A549 (cell line): Measurements from ENCODE around the gene OR7G3. TPM values are rescaled to one million over a fixed set of nuclear protein-coding genes. Genes with fewer than 3 reads are reported as not detected.

Source experiments
- polyA plus RNA-seq, 4 experiments: library from polyadenylated mRNA; depleted of rRNA in 3 of 4; stranded (reverse); fragments of >200 nt; fragmentation: RNase III in 1 of 4; extraction: RNeasy Plus Mini Kit Qiagen cat#74134 plus additional on column Dnase treatment in 1 of 4; gene quantifications; 2 replicates in 3 of 4; 3 replicates in 1 of 4; pipeline ENCODE4 v1.2.3, GENCODE V29; 2011 to 2017
- small RNA-seq, 6 experiments: library from RNA; depleted of rRNA; stranded (forward); fragments of <200 nt; gene quantifications; one replicate each; pipeline ENCODE3, GENCODE V24; 2012

Gene OR7G3
- polyA plus RNA-seq, 2 of the 4 experiments (the other 2 are of a cell fraction) = not detected

Small RNAs within 50 kb of the gene (small RNA-seq; reads per million reads assigned to genes)
- 0 reads per million in 6 experiments for gene OR1M4P

Other genes with a start within 250 kb of the OR7G3 start
- gene MUC16, start 116.5 kb downstream of the OR7G3 start, polyA plus RNA-seq (2011; rRNA removed) = 0.23 and 0.67 TPM in 2 replicates
- 0.01 to 0.03 TPM in 2 of 3 replicates, not detected in the other for gene MUC16, start 116.5 kb downstream of the OR7G3 start, polyA plus RNA-seq (2017; fragmentation: RNase III; extraction: RNeasy Plus Mini Kit Qiagen cat#74134 plus additional on column Dnase treatment)
- gene OR1M1, start 39.9 kb downstream of the OR7G3 start, polyA plus RNA-seq (2011; rRNA removed) = not detected in 2 replicates
- gene OR1M1, start 39.9 kb downstream of the OR7G3 start, polyA plus RNA-seq (2017; fragmentation: RNase III; extraction: RNeasy Plus Mini Kit Qiagen cat#74134 plus additional on column Dnase treatment) = not detected in 3 replicates
- not detected in 2 replicates for gene OR7G2, start 19.5 kb downstream of the OR7G3 start, polyA plus RNA-seq (2011; rRNA removed)
- gene OR7G2, start 19.5 kb downstream of the OR7G3 start, polyA plus RNA-seq (2017; fragmentation: RNase III; extraction: RNeasy Plus Mini Kit Qiagen cat#74134 plus additional on column Dnase treatment) = not detected in 3 replicates
- gene OR7G1, start 11.2 kb downstream of the OR7G3 start, polyA plus RNA-seq (2011; rRNA removed) = not detected in 2 replicates
- not detected in 3 replicates for gene OR7G1, start 11.2 kb downstream of the OR7G3 start, polyA plus RNA-seq (2017; fragmentation: RNase III; extraction: RNeasy Plus Mini Kit Qiagen cat#74134 plus additional on column Dnase treatment)
- 21.8 and 23.1 TPM in 2 replicates for gene ZNF317, start 13.4 kb upstream of the OR7G3 start, polyA plus RNA-seq (2011; rRNA removed)
- gene ZNF317, start 13.4 kb upstream of the OR7G3 start, polyA plus RNA-seq (2017; fragmentation: RNase III; extraction: RNeasy Plus Mini Kit Qiagen cat#74134 plus additional on column Dnase treatment) = 14.7 to 16.3 TPM (median 15.1 TPM) in 3 replicates
- 0.03 TPM in 1 of 2 replicates, not detected in the other for gene OR7D2, start 52.0 kb upstream of the OR7G3 start, polyA plus RNA-seq (2011; rRNA removed)
- gene OR7D2, start 52.0 kb upstream of the OR7G3 start, polyA plus RNA-seq (2017; fragmentation: RNase III; extraction: RNeasy Plus Mini Kit Qiagen cat#74134 plus additional on column Dnase treatment) = not detected in 3 replicates
- not detected in 2 replicates for gene OR7D4, start 92.6 kb upstream of the OR7G3 start, polyA plus RNA-seq (2011; rRNA removed)
- gene OR7D4, start 92.6 kb upstream of the OR7G3 start, polyA plus RNA-seq (2017; fragmentation: RNase III; extraction: RNeasy Plus Mini Kit Qiagen cat#74134 plus additional on column Dnase treatment) = not detected in 3 replicates
- not detected in 2 replicates for gene OR7E24, start 124.0 kb upstream of the OR7G3 start, polyA plus RNA-seq (2011; rRNA removed)
- not detected in 3 replicates for gene OR7E24, start 124.0 kb upstream of the OR7G3 start, polyA plus RNA-seq (2017; fragmentation: RNase III; extraction: RNeasy Plus Mini Kit Qiagen cat#74134 plus additional on column Dnase treatment)
- gene ZNF699, start 182.9 kb upstream of the OR7G3 start, polyA plus RNA-seq (2011; rRNA removed) = 1.6 and 2.5 TPM in 2 replicates
- gene ZNF699, start 182.9 kb upstream of the OR7G3 start, polyA plus RNA-seq (2017; fragmentation: RNase III; extraction: RNeasy Plus Mini Kit Qiagen cat#74134 plus additional on column Dnase treatment) = 1.1 to 1.6 TPM (median 1.1 TPM) in 3 replicates
- gene ZNF559, start 197.2 kb upstream of the OR7G3 start, polyA plus RNA-seq (2011; rRNA removed) = 14.6 and 16.2 TPM in 2 replicates
- 4.6 to 5.2 TPM (median 5.0 TPM) in 3 replicates for gene ZNF559, start 197.2 kb upstream of the OR7G3 start, polyA plus RNA-seq (2017; fragmentation: RNase III; extraction: RNeasy Plus Mini Kit Qiagen cat#74134 plus additional on column Dnase treatment)
- 2.6 and 2.7 TPM in 2 replicates for gene ZNF177, start 236.1 kb upstream of the OR7G3 start, polyA plus RNA-seq (2011; rRNA removed)
- 0.46 to 0.72 TPM (median 0.49 TPM) in 3 replicates for gene ZNF177, start 236.1 kb upstream of the OR7G3 start, polyA plus RNA-seq (2017; fragmentation: RNase III; extraction: RNeasy Plus Mini Kit Qiagen cat#74134 plus additional on column Dnase treatment)